ENCODE results near the gene TLL1. TPM values are rescaled to one million over a fixed set of nuclear protein-coding genes. Genes with fewer than 3 reads are reported as not detected.
A peak's percentile ranks its signal among the peaks of the same experiment; 100 is the strongest.

TLL1 gene
- total RNA-seq, 1 donor from 2014 or later = 2.2 TPM

GRCh38 chr4:166045457-166045856 lies 172.4 kb downstream of the TLL1 start:
- DNase-seq (ENCODE audit: low read depth, low spot score) = no peak

GRCh38 chr4:166049036-166049435 lies 176.0 kb downstream of the TLL1 start:
- DNase-seq (ENCODE audit: low read depth, low spot score) = no peak

- no peak for DNase-seq (ENCODE audit: low read depth, low spot score)
Observed at GRCh38 chr4:166064721-166065120, 191.7 kb downstream of the TLL1 start.

GRCh38 chr4:166065324-166065723 lies 192.3 kb downstream of the TLL1 start:
- DNase-seq (ENCODE audit: low read depth, low spot score) = no peak

- DNase-seq (ENCODE audit: low read depth, low spot score) = no peak
Observed at GRCh38 chr4:166066936-166067335, 193.9 kb downstream of the TLL1 start.

GRCh38 chr4:166067915-166068314 lies 194.9 kb downstream of the TLL1 start:
- DNase-seq (ENCODE audit: low read depth, low spot score) = no peak

GRCh38 chr4:166073783-166074182 lies 200.7 kb downstream of the TLL1 start:
- DNase-seq (ENCODE audit: low read depth, low spot score) = no peak

GRCh38 chr4:166075599-166075998 lies 202.6 kb downstream of the TLL1 start:
- DNase-seq (ENCODE audit: low read depth, low spot score) = no peak

- no peak for DNase-seq (ENCODE audit: low read depth, low spot score)
Observed at GRCh38 chr4:166077782-166078181, 204.7 kb downstream of the TLL1 start.

GRCh38 chr4:166078383-166078782 lies 205.3 kb downstream of the TLL1 start:
- DNase-seq (ENCODE audit: low read depth, low spot score) = no peak

GRCh38 chr4:166078955-166079354 lies 205.9 kb downstream of the TLL1 start:
- no peak for DNase-seq (ENCODE audit: low read depth, low spot score)

- DNase-seq (ENCODE audit: low read depth, low spot score) = no peak
Observed at GRCh38 chr4:166087569-166087968, 214.5 kb downstream of the TLL1 start.

GRCh38 chr4:166088576-166088975 lies 215.5 kb downstream of the TLL1 start:
- no peak for DNase-seq (ENCODE audit: low read depth, low spot score)

GRCh38 chr4:166091146-166091545 lies 218.1 kb downstream of the TLL1 start:
- DNase-seq (ENCODE audit: low read depth, low spot score) = no peak

GRCh38 chr4:166091912-166092510 lies 219.0 kb downstream of the TLL1 start:
- peak; percentile 1 for DNase-seq (ENCODE audit: low read depth, low spot score)

- DNase-seq (ENCODE audit: low read depth, low spot score) = no peak
Observed at GRCh38 chr4:166092797-166093290, 219.8 kb downstream of the TLL1 start.

GRCh38 chr4:166104623-166105022 lies 231.6 kb downstream of the TLL1 start:
- DNase-seq (ENCODE audit: low read depth, low spot score) = no peak

- DNase-seq (ENCODE audit: low read depth, low spot score) = no peak
Observed at GRCh38 chr4:166121897-166122296, 248.9 kb downstream of the TLL1 start.

GRCh38 chr4:166123546-166123945 lies 250.5 kb downstream of the TLL1 start:
- no peak for DNase-seq (ENCODE audit: low read depth, low spot score)

GRCh38 chr4:166128403-166128802 lies 255.4 kb downstream of the TLL1 start:
- DNase-seq (ENCODE audit: low read depth, low spot score) = no peak

- DNase-seq (ENCODE audit: low read depth, low spot score) = no peak
Observed at GRCh38 chr4:166134285-166134684, 261.2 kb downstream of the TLL1 start.

GRCh38 chr4:166140951-166141350 lies 267.9 kb downstream of the TLL1 start:
- no peak for DNase-seq (ENCODE audit: low read depth, low spot score)

- DNase-seq (ENCODE audit: low read depth, low spot score) = no peak
Observed at GRCh38 chr4:166143227-166143626, 270.2 kb downstream of the TLL1 start.

- DNase-seq (ENCODE audit: low read depth, low spot score) = no peak
Observed at GRCh38 chr4:166144607-166145006, 271.6 kb downstream of the TLL1 start.

Measured in pulmonary artery endothelial cell (primary cell).